Left lung (tissue), 10 donors: ENCODE data around the gene MSH2. TPM values are rescaled to one million over a fixed set of nuclear protein-coding genes. Genes with fewer than 3 reads are reported as not detected.
"Not testable (repeated sequence)": the region's sequence is repeated elsewhere in the genome, so short reads cannot be mapped to it uniquely, and the experiment has no call there.

Experiments used
- ATAC-seq: fragments of 200-7000 bp; cut with Tn5 transposase; one replicate; pipeline ENCODE4 v1.9.1; 2020; ENCODE audit warnings: moderate library complexity
- DNase-seq, 4 donors: peaks; one replicate each; pipeline ENCODE4 v3.0.0-alpha.2; 2013 to 2020
- H3K27ac ChIP-seq, 2 donors: fragments of 200-600 bp; sonication (generic) in 1 of 2; one replicate each; pipeline versions ENCODE4 v1.5.0 to v1.8.0; 2020 to 2021
- H3K27me3 ChIP-seq, 2 donors: fragments of 200-600 bp; sonication (generic) in 1 of 2; one replicate each; pipeline versions ENCODE4 v1.5.0 to v1.8.0; 2020 to 2021
- H3K36me3 ChIP-seq, 2 donors: fragments of 200-600 bp; sonication (generic) in 1 of 2; one replicate each; pipeline versions ENCODE4 v1.5.0 to v1.8.0; 2020 to 2021
- H3K4me1 ChIP-seq, 2 donors: fragments of 200-600 bp; one replicate each; pipeline ENCODE4 v1.8.0; 2021
- H3K4me3 ChIP-seq, 2 donors: fragments of 200-600 bp; sonication (generic) in 1 of 2; one replicate each; pipeline versions ENCODE4 v1.5.0 to v1.8.0; 2020 to 2021; ENCODE audit warnings: mild to moderate bottlenecking in 1 of 2
- H3K9me3 ChIP-seq, 2 donors: fragments of 200-600 bp; sonication (generic) in 1 of 2; one replicate each; pipeline versions ENCODE4 v1.5.0 to v1.8.0; 2020 to 2021
- intact Hi-C, 2 donors: fragments of 100-400 bp; cut with DNase I; formaldehyde crosslinking; loops; one replicate each; pipeline versions ENCODE4 v1.11.2 to v1.14.2; 2022
- polyA plus RNA-seq, 6 donors: library from polyadenylated mRNA; unstranded; fragments of 120-200 nt; gene quantifications; one replicate each; pipeline ENCODE4 v1.2.1, GENCODE V29; 2013; ENCODE audit not compliant: insufficient read length in 6 of 6
- total RNA-seq, 2 donors: library from RNA; stranded (reverse); fragmentation: NEBNext Ultra II Directional; extraction: Animal tissue kit (Norgen Biotek cat#: 25700); gene quantifications; one replicate each; pipeline ENCODE4 v1.2.1, GENCODE V29; 2021
- TF ChIP-seq, protein P1 (sequence below), 2 donors: fragments of 200-600 bp; sonication (generic) in 1 of 2; IDR thresholded peaks; one replicate each; pipeline versions ENCODE4 v1.5.0 to v1.8.0; 2021; ENCODE audit warnings: antibody characterized with exemption in 2 of 2
- donor health status: DM: no; HTN: yes; CAD: no.
- donor health status: DM: no; HTN: no; CAD: no.

MSH2 gene
- total and polyA plus RNA-seq, 8 donors, result 16.2 to 70.4 (median 58.8) TPM

DNA sequence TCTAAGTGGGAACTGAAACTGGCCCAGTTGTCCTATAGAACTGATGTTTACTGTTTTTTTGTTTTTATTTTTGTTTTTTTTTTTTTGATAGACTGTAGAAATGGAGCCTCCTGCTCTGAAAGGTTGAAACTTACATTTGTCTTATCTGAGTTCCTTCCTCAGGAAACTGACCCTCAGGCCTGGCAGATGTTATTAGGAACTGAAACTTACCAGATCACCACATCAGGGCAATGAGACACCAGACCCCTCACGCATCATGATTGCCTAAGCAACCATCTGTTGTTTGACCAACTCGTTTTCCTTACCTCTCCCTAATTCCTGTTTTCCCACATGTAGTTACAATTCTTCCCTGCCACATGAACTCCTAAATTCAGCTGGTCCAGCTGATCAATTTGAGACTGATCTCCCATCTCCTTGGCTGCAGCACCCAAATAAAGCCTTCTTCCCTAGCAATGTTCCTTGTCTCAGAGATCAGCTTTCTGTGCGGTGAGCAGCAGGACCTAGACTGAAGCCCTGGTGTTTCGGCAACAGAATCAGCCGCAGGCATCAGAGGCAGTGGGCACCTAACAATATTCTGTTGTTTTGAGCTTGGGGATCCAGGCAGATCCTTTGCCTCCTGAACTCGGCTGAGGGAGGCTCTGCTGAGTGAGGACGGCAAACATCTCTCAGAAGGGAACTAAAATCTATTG is 96.8 kb downstream of the MSH2 start:
- no peak for DNase-seq

GRCh38 chr2:47501374-47502200 is 98.6 kb downstream of the MSH2 start:
- TF ChIP-seq, protein P1, sequence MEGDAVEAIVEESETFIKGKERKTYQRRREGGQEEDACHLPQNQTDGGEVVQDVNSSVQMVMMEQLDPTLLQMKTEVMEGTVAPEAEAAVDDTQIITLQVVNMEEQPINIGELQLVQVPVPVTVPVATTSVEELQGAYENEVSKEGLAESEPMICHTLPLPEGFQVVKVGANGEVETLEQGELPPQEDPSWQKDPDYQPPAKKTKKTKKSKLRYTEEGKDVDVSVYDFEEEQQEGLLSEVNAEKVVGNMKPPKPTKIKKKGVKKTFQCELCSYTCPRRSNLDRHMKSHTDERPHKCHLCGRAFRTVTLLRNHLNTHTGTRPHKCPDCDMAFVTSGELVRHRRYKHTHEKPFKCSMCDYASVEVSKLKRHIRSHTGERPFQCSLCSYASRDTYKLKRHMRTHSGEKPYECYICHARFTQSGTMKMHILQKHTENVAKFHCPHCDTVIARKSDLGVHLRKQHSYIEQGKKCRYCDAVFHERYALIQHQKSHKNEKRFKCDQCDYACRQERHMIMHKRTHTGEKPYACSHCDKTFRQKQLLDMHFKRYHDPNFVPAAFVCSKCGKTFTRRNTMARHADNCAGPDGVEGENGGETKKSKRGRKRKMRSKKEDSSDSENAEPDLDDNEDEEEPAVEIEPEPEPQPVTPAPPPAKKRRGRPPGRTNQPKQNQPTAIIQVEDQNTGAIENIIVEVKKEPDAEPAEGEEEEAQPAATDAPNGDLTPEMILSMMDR (IDR thresholded peaks at IDR 0.05), result no peak

More for the DNA sequence above, 96.8 kb downstream of the MSH2 start:
- Histone ChIP-seq H3K4me3 (no peak overlapping the region), H3K27ac (no peak overlapping the region), H3K36me3 (no peaks in the 10 kb centered on the region), H3K4me1 (no peaks in the 10 kb centered on the region), H3K9me3 (peaks cover 0 to 22% of the 10 kb centered on the region in 2 donors), H3K27me3 (no peaks in the 10 kb centered on the region)
- ATAC-seq, result no peak
- TF ChIP-seq, protein P1 (IDR thresholded peaks at IDR 0.05), result no peak
- intact Hi-C loops, result no loop called here

DNA sequence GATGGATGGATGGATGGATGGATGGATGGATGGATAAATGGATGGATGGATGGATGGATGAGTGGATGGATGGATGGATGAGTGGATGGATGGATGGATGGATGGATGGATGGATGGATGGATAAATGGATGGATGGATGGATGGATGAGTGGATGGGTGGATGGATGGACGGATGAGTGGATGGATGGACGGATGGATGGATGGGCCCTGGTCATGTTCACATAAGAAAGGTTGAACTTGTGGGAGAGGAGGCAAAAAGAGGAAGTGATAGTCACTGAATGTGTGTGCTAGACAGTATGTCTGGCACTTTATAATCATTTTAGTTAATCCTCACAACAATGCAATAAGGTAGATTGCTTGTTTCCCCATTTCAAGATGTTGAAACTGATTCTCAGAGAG is 99.5 kb downstream of the MSH2 start:
- H3K27me3 ChIP-seq, intact Hi-C loops, H3K4me3 ChIP-seq, H3K27ac ChIP-seq, H3K4me1 ChIP-seq, DNase-seq, ATAC-seq, H3K36me3 ChIP-seq: not testable (repeated sequence)
- H3K9me3 ChIP-seq, result peaks cover 0 to 26% of the 10 kb centered on the region in 2 donors

More at GRCh38 chr2:47501374-47502200, 98.6 kb downstream of the MSH2 start:
- Histone ChIP-seq H3K9me3 (peaks cover 0 to 26% of the 10 kb centered on the region in 2 donors), H3K4me1 (no peaks in the 10 kb centered on the region), H3K27me3 (no peaks in the 10 kb centered on the region), H3K27ac (no peak overlapping the region), H3K36me3 (no peaks in the 10 kb centered on the region), H3K4me3 (no peak overlapping the region)
- no peak for ATAC-seq
- intact Hi-C loops, result no loop called here
- no peak for DNase-seq

GRCh38 chr2:47503481-47504070 is 100.6 kb downstream of the MSH2 start:
- TF ChIP-seq, protein P1 (IDR thresholded peaks at IDR 0.05), result no peak
- Histone ChIP-seq H3K27ac (no peak overlapping the region), H3K4me1 (no peaks in the 10 kb centered on the region), H3K27me3 (no peaks in the 10 kb centered on the region), H3K4me3 (no peak overlapping the region), H3K36me3 (no peaks in the 10 kb centered on the region), H3K9me3 (peaks cover 0 to 26% of the 10 kb centered on the region in 2 donors)
- intact Hi-C loops, result no loop called here
- DNase-seq, result peak in 1 of 4 donors; percentile 60
- ATAC-seq, result no peak

DNA sequence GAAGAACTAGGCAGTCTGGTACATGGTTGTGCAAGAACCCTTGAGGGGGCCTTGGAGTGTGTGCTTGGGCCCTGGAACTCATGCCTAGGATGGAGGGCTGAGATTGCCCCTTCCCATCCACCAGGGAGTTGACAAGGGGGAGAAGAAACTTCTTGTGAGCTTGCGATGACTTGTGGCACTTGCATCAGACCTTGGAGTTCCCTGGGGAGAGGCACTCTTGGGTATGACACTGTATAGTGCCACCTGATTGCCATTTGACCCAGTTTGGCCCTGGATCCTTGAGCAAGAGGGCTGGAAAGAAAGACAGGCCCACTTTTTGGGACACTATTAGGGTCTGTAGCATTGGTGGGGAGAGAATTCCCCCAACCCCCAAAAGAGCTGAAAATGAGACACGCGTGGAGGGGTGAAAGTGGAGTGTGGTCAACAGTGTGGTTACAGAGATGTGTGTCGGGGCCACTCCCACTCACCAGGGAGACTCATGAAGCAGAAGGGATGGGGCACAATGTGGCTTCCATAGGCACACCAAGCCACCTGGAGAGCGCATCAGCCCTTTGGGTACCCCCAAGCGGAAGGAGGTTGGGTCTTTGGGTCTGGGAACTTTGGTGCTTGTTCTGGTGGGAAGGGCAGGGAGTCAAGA is 101.3 kb downstream of the MSH2 start:
- Histone ChIP-seq H3K9me3 (peaks cover 0 to 22% of the 10 kb centered on the region in 2 donors), H3K27ac (no peak overlapping the region), H3K36me3 (no peaks in the 10 kb centered on the region), H3K4me3 (no peak overlapping the region), H3K4me1 (no peaks in the 10 kb centered on the region), H3K27me3 (no peaks in the 10 kb centered on the region)
- intact Hi-C loops, result no loop called here
- ATAC-seq, result no peak
- DNase-seq, result no peak
- TF ChIP-seq, protein P1 (IDR thresholded peaks at IDR 0.05), result no peak
